ENCODE measurements around the gene FNBP1. TPM values are rescaled to one million over a fixed set of nuclear protein-coding genes. Genes with fewer than 3 reads are reported as not detected.
A peak's percentile ranks its signal among the peaks of the same experiment; 100 is the strongest.

FNBP1 gene
- total RNA-seq, 1 donor from 2014 or later = 48.4 TPM

GRCh38 chr9:130040984-130041647 is 1.9 kb downstream of the FNBP1 start:
- H3K4me1 Mint-ChIP-seq = peaks cover 41% of the 10 kb centered on the region
- H3K36me3 Mint-ChIP-seq (ENCODE audit: low read depth) = no peaks in the 10 kb centered on the region
- TF ChIP-seq CTCF (conservative IDR thresholded peaks at IDR 0.05) = no peak
- no peak for DNase-seq (ENCODE audit: low read depth, low spot score)
- no peak overlapping the region for H3K27ac Mint-ChIP-seq (ENCODE audit: unreplicated experiment)
- H3K4me3 Mint-ChIP-seq = peak overlapping the region; percentile 97
- no peaks in the 10 kb centered on the region for H3K9me3 Mint-ChIP-seq
- H3K27me3 Mint-ChIP-seq (ENCODE audit: low read depth) = peaks cover 8% of the 10 kb centered on the region

GRCh38 chr9:130039528-130040147 is 3.4 kb downstream of the FNBP1 start:
- Mint-ChIP-seq H3K9me3 (no peaks in the 10 kb centered on the region), H3K4me3 (peak overlapping the region; percentile 88), H3K36me3 (ENCODE audit: low read depth) (no peaks in the 10 kb centered on the region), H3K27me3 (ENCODE audit: low read depth) (peaks cover 8% of the 10 kb centered on the region), H3K4me1 (peaks cover 38% of the 10 kb centered on the region), H3K27ac (ENCODE audit: unreplicated experiment) (no peak overlapping the region)
- TF ChIP-seq CTCF (conservative IDR thresholded peaks at IDR 0.05) = peak; percentile 30
- DNase-seq (ENCODE audit: low read depth, low spot score) = no peak

GRCh38 chr9:130036099-130036498 is 6.9 kb downstream of the FNBP1 start:
- Mint-ChIP-seq H3K27ac (ENCODE audit: unreplicated experiment) (no peak overlapping the region), H3K9me3 (no peaks in the 10 kb centered on the region)

GRCh38 chr9:130034570-130034969 is 8.4 kb downstream of the FNBP1 start:
- TF ChIP-seq CTCF (conservative IDR thresholded peaks at IDR 0.05) = no peak
- Mint-ChIP-seq H3K9me3 (no peaks in the 10 kb centered on the region), H3K27ac (ENCODE audit: unreplicated experiment) (no peak overlapping the region), H3K36me3 (ENCODE audit: low read depth) (no peaks in the 10 kb centered on the region), H3K27me3 (ENCODE audit: low read depth) (no peaks in the 10 kb centered on the region), H3K4me1 (peaks cover 18% of the 10 kb centered on the region), H3K4me3 (no peak overlapping the region)
- no peak for DNase-seq (ENCODE audit: low read depth, low spot score)

More at GRCh38 chr9:130036099-130036498, 6.9 kb downstream of the FNBP1 start:
- Mint-ChIP-seq H3K4me1 (peaks cover 28% of the 10 kb centered on the region), H3K4me3 (peak overlapping the region; percentile 8), H3K27me3 (ENCODE audit: low read depth) (no peaks in the 10 kb centered on the region), H3K36me3 (ENCODE audit: low read depth) (no peaks in the 10 kb centered on the region)
- no peak for TF ChIP-seq CTCF (conservative IDR thresholded peaks at IDR 0.05)
- no peak for DNase-seq (ENCODE audit: low read depth, low spot score)

GRCh38 chr9:130030651-130031127 is 12.3 kb downstream of the FNBP1 start:
- no peak for DNase-seq (ENCODE audit: low read depth, low spot score)
- H3K27ac Mint-ChIP-seq (ENCODE audit: unreplicated experiment) = no peak overlapping the region
- H3K9me3 Mint-ChIP-seq = no peaks in the 10 kb centered on the region
- peaks cover 18% of the 10 kb centered on the region for H3K4me1 Mint-ChIP-seq
- H3K36me3 Mint-ChIP-seq (ENCODE audit: low read depth) = no peaks in the 10 kb centered on the region
- no peaks in the 10 kb centered on the region for H3K27me3 Mint-ChIP-seq (ENCODE audit: low read depth)
- TF ChIP-seq CTCF (conservative IDR thresholded peaks at IDR 0.05) = no peak
- H3K4me3 Mint-ChIP-seq = no peak overlapping the region

Measured in neural crest cell (in vitro differentiated cells).